Ascending aorta (tissue), 2 donors: ENCODE results near the gene WBP1L. TPM values are rescaled to one million over a fixed set of nuclear protein-coding genes. Genes with fewer than 3 reads are reported as not detected.

Experiments used
- DNase-seq, 2 donors: peaks; one replicate each; pipeline ENCODE4 v3.0.0-alpha.2; 2019; ENCODE audit warnings: low spot score in 2 of 2
- H3K27ac ChIP-seq, 2 donors: fragments of 200-600 bp; sonication (generic); one replicate each; pipeline ENCODE4 v1.5.1; 2016 to 2017; ENCODE audit warnings: mild to moderate bottlenecking in 1 of 2
- H3K27me3 ChIP-seq: fragments of 200-600 bp; sonication (generic); one replicate; pipeline ENCODE4 v1.5.1; 2017
- H3K36me3 ChIP-seq, 2 donors: fragments of 200-600 bp; sonication (generic); one replicate each; pipeline ENCODE4 v1.5.1; 2016
- H3K4me1 ChIP-seq, 2 donors: fragments of 200-600 bp; sonication (generic); one replicate each; pipeline ENCODE4 v1.5.1; 2016 to 2017; ENCODE audit warnings: mild to moderate bottlenecking in 1 of 2
- H3K4me3 ChIP-seq, 2 donors: fragments of 200-600 bp; sonication (generic); one replicate each; pipeline ENCODE4 v1.5.1; 2016 to 2017; ENCODE audit warnings: mild to moderate bottlenecking in 1 of 2
- H3K9me3 ChIP-seq, 2 donors: fragments of 200-600 bp; sonication (generic); one replicate each; pipeline ENCODE4 v1.5.1; 2016
- CTCF ChIP-seq, 3 experiments: fragments of 200-600 bp in 2 of 3; fragments of 450-650 bp in 1 of 3; sonication (generic) in 2 of 3; IDR thresholded peaks; one replicate each; pipeline ENCODE4 v1.5.1; 2016 to 2019; ENCODE audit warnings: antibody characterized with exemption in 3 of 3, mild to moderate bottlenecking in 1 of 3, moderate library complexity in 1 of 3
- intact Hi-C: fragments of 100-400 bp; cut with DNase I; formaldehyde crosslinking; loops from one replicate; pipeline ENCODE4 v1.15.1; 2023
- total RNA-seq: library from RNA; depleted of rRNA; stranded (reverse); fragments of >200 nt; gene quantifications from one replicate; pipeline ENCODE4 v1.1.0, GENCODE V29; 2016

WBP1L gene
- total RNA-seq, 1 donor from 2014 or later, result 107 TPM

GRCh38 chr10:102782673-102783551, 39.2 kb downstream of the WBP1L start:
- intact Hi-C loops, result loop anchor here (2.0 to 10.0 kb wide), 3 partner anchors 20 to 138 kb away; partner anchors contain the start of gene TRIM8
- peaks cover 39 to 86% of the 10 kb centered on the region in 2 donors for H3K4me1 ChIP-seq
- H3K4me3 ChIP-seq, result peak overlapping the region; percentile 28 to 35
- peak; percentile 62 to 95 for DNase-seq
- H3K9me3 ChIP-seq, result no peaks in the 10 kb centered on the region
- no peaks in the 10 kb centered on the region for H3K36me3 ChIP-seq
- no peaks in the 10 kb centered on the region for H3K27me3 ChIP-seq
- peak overlapping the region; percentile 94 to 95 for H3K27ac ChIP-seq
- no peak for TF ChIP-seq CTCF (IDR thresholded peaks at IDR 0.05)

GRCh38 chr10:102783568-102783967, 39.8 kb downstream of the WBP1L start:
- H3K4me1 ChIP-seq, result peaks cover 34 to 79% of the 10 kb centered on the region in 2 donors
- H3K4me3 ChIP-seq, result peak overlapping the region; percentile 28 to 35
- intact Hi-C loops, result loop anchor here (2.0 to 10.0 kb wide), 3 partner anchors 19 to 139 kb away; partner anchors contain the start of gene TRIM8
- H3K36me3 ChIP-seq, result no peaks in the 10 kb centered on the region
- no peaks in the 10 kb centered on the region for H3K9me3 ChIP-seq
- peak overlapping the region; percentile 94 to 95 for H3K27ac ChIP-seq
- no peak for DNase-seq
- no peaks in the 10 kb centered on the region for H3K27me3 ChIP-seq
- no peak for TF ChIP-seq CTCF (IDR thresholded peaks at IDR 0.05)

- Histone ChIP-seq H3K4me1 (peaks cover 32 to 66% of the 10 kb centered on the region in 2 donors), H3K4me3 (no peak overlapping the region)
- TF ChIP-seq CTCF (IDR thresholded peaks at IDR 0.05), result no peak
Measured at GRCh38 chr10:102785818-102786217, 42.1 kb downstream of the WBP1L start.

GRCh38 chr10:102791754-102792395, 48.1 kb downstream of the WBP1L start:
- intact Hi-C loops, result no loop called here
- no peaks in the 10 kb centered on the region for H3K36me3 ChIP-seq
- DNase-seq, result no peak
- no peak overlapping the region for H3K4me3 ChIP-seq
- TF ChIP-seq CTCF (IDR thresholded peaks at IDR 0.05), result no peak
- H3K4me1 ChIP-seq, result peaks cover 15 to 58% of the 10 kb centered on the region in 2 donors
- no peaks in the 10 kb centered on the region for H3K27me3 ChIP-seq
- H3K9me3 ChIP-seq, result no peaks in the 10 kb centered on the region
- peak overlapping the region; percentile 36 to 42 for H3K27ac ChIP-seq

More at GRCh38 chr10:102785818-102786217, 42.1 kb downstream of the WBP1L start:
- DNase-seq, result peak in 1 of 2 donors; percentile 68
- no peaks in the 10 kb centered on the region for H3K36me3 ChIP-seq
- intact Hi-C loops, result loop anchor here (10.0 kb wide), 1 partner anchor 141 kb away; the partner anchor contains the start of gene TRIM8
- no peaks in the 10 kb centered on the region for H3K9me3 ChIP-seq
- H3K27me3 ChIP-seq, result no peaks in the 10 kb centered on the region
- H3K27ac ChIP-seq, result peak overlapping the region; percentile 94 to 95

- Histone ChIP-seq H3K27ac (peak overlapping the region; percentile 54 to 77), H3K4me3 (no peak overlapping the region), H3K27me3 (no peaks in the 10 kb centered on the region), H3K36me3 (peaks cover 16 to 18% of the 10 kb centered on the region in 2 donors), H3K9me3 (no peaks in the 10 kb centered on the region), H3K4me1 (peaks cover 35 to 76% of the 10 kb centered on the region in 2 donors)
- DNase-seq, result no peak
- TF ChIP-seq CTCF (IDR thresholded peaks at IDR 0.05), result no peak
- intact Hi-C loops, result no loop called here
Measured at GRCh38 chr10:102795453-102796406, 52.0 kb downstream of the WBP1L start.
